Measurements from ENCODE around the gene LAMTOR2.
A peak's percentile ranks its signal among the peaks of the same experiment; 100 is the strongest.
"Not testable (repeated sequence)": the region's sequence is repeated elsewhere in the genome, so short reads cannot be mapped to it uniquely, and the experiment has no call there.

Gene LAMTOR2

GRCh38 chr1:156052862-156053767 is 1.5 kb upstream of the LAMTOR2 start:
- peak; percentile 30 for DNase-seq (ENCODE audit: low read depth)

GRCh38 chr1:156053768-156054499 is 648 bp upstream of the LAMTOR2 start, which contains the start of gene UBQLN4:
Gene UBQLN4 (minus strand): TSS chr1:156053798. CDS start chr1:156053701, 97 bp downstream.
- DNase-seq (ENCODE audit: low read depth): no peak

- no peak for DNase-seq (ENCODE audit: low read depth)
Observed at GRCh38 chr1:156055281-156056048, 883 bp downstream of the LAMTOR2 start.

GRCh38 chr1:156056326-156056849 is 1.8 kb downstream of the LAMTOR2 start:
- DNase-seq (ENCODE audit: low read depth): no peak

- DNase-seq (ENCODE audit: low read depth): no peak
Observed at GRCh38 chr1:156060937-156061636, 6.5 kb downstream of the LAMTOR2 start, which contains the start of gene RAB25. Gene RAB25 (plus strand): TSS chr1:156061160. CDS start chr1:156061401, 241 bp downstream.

GRCh38 chr1:156062189-156062588 is 7.6 kb downstream of the LAMTOR2 start:
- DNase-seq (ENCODE audit: low read depth): no peak

GRCh38 chr1:156063997-156064285 is 9.4 kb downstream of the LAMTOR2 start:
- DNase-seq (ENCODE audit: low read depth): no peak

GRCh38 chr1:156064615-156065014 is 10.0 kb downstream of the LAMTOR2 start:
- DNase-seq (ENCODE audit: low read depth): no peak

- DNase-seq (ENCODE audit: low read depth): no peak
Observed at GRCh38 chr1:156065212-156065611, 10.6 kb downstream of the LAMTOR2 start.

GRCh38 chr1:156065871-156066270 is 11.3 kb downstream of the LAMTOR2 start:
- no peak for DNase-seq (ENCODE audit: low read depth)

GRCh38 chr1:156067262-156067661 is 12.7 kb downstream of the LAMTOR2 start:
- DNase-seq (ENCODE audit: low read depth): no peak

- DNase-seq (ENCODE audit: low read depth): no peak
Observed at GRCh38 chr1:156069490-156070455, 15.2 kb downstream of the LAMTOR2 start.

- no peak for DNase-seq (ENCODE audit: low read depth)
Observed at GRCh38 chr1:156070548-156070947, 16.0 kb downstream of the LAMTOR2 start.

- DNase-seq (ENCODE audit: low read depth): not testable (repeated sequence)
Observed at GRCh38 chr1:156071332-156071816, 16.8 kb downstream of the LAMTOR2 start.

- no peak for DNase-seq (ENCODE audit: low read depth)
Observed at GRCh38 chr1:156072251-156072650, 17.7 kb downstream of the LAMTOR2 start.

GRCh38 chr1:156073110-156073687 is 18.6 kb downstream of the LAMTOR2 start:
- no peak for DNase-seq (ENCODE audit: low read depth)

GRCh38 chr1:156073740-156074139 is 19.2 kb downstream of the LAMTOR2 start:
- no peak for DNase-seq (ENCODE audit: low read depth)

GRCh38 chr1:156074661-156075060 is 20.1 kb downstream of the LAMTOR2 start:
- DNase-seq (ENCODE audit: low read depth): no peak

- no peak for DNase-seq (ENCODE audit: low read depth)
Observed at GRCh38 chr1:156075162-156075561, 20.6 kb downstream of the LAMTOR2 start.

GRCh38 chr1:156075775-156076204 is 21.2 kb downstream of the LAMTOR2 start:
- no peak for DNase-seq (ENCODE audit: low read depth)

Data from HS-5 (cell line).